GM10248 (cell line): ENCODE results near the gene RALGPS2.

ENCODE experiments used
- CTCF ChIA-PET: fragments of 300-600 bp; sonication (Branson Sonifier 250); formaldehyde crosslinking; extraction: SDS; loops from one replicate; lab custom pipeline; 2021; ENCODE audit warnings: antibody characterized with exemption; lab: Yijun Ruan, JAX
- POLR2A ChIA-PET: fragments of 350-650 bp; sonication (Branson Sonifier 250); formaldehyde crosslinking; extraction: SDS; loops from one replicate; lab custom pipeline; 2020; ENCODE audit warnings: antibody characterized with exemption; lab: Yijun Ruan, JAX
- DNase-seq: peaks from one replicate; pipeline ENCODE4 v3.0.0; 2012; ENCODE audit errors: extremely low spot score
- TF ChIP-seq, protein P1 (sequence below): IDR thresholded peaks from 2 replicates; pipeline ENCODE4 v1.5.1; 2012; ENCODE audit warnings: mild to moderate bottlenecking, low read depth; ENCODE audit errors: extremely low read depth, missing control alignments, control extremely low read depth

RALGPS2 gene

GRCh38 chr1:178939338-178940067 is 214.5 kb downstream of the RALGPS2 start:
- ChIA-PET CTCF (interaction anchor here (0.8 to 2.1 kb wide), 2 partner anchors 14 to 15 kb away, joined by 3 to 7 read pairs; no protein-coding TSS in a partner anchor), POLR2A (no interaction called here)
- TF ChIP-seq, protein P1, sequence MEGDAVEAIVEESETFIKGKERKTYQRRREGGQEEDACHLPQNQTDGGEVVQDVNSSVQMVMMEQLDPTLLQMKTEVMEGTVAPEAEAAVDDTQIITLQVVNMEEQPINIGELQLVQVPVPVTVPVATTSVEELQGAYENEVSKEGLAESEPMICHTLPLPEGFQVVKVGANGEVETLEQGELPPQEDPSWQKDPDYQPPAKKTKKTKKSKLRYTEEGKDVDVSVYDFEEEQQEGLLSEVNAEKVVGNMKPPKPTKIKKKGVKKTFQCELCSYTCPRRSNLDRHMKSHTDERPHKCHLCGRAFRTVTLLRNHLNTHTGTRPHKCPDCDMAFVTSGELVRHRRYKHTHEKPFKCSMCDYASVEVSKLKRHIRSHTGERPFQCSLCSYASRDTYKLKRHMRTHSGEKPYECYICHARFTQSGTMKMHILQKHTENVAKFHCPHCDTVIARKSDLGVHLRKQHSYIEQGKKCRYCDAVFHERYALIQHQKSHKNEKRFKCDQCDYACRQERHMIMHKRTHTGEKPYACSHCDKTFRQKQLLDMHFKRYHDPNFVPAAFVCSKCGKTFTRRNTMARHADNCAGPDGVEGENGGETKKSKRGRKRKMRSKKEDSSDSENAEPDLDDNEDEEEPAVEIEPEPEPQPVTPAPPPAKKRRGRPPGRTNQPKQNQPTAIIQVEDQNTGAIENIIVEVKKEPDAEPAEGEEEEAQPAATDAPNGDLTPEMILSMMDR, result no peak
- no peak for DNase-seq

GRCh38 chr1:178940068-178940765 is 215.2 kb downstream of the RALGPS2 start:
- ChIA-PET CTCF (no interaction called here), POLR2A (no interaction called here)
- TF ChIP-seq, protein P1, result no peak
- no peak for DNase-seq

DNA sequence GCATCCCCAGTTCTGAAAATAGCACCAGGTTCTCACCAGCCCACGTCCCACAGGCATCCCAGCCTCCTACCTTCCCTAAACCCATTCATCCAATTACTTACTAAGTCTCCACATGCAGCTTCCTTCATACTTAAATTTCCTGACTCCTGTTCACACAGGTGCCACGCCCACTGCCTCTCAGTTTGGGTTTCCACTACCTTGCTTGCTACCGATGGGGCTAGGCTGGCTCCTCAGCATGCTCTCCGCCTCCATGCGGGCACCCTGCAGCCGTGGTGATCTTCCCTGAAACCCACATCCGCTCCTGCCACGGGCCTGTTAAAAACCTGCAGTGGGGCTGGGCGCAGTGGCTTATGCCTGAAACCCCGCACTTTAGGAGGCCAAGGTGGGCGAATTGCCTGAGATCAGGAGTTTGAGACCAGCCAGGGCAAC is 216.2 kb downstream of the RALGPS2 start:
- TF ChIP-seq, protein P1, result no peak
- no peak for DNase-seq
- CTCF ChIA-PET, result no interaction called here
- POLR2A ChIA-PET, result no interaction called here

GRCh38 chr1:178941849-178942248 is 216.8 kb downstream of the RALGPS2 start:
- TF ChIP-seq, protein P1, result no peak
- DNase-seq, result no peak
- ChIA-PET CTCF (no interaction called here), POLR2A (no interaction called here)

DNA sequence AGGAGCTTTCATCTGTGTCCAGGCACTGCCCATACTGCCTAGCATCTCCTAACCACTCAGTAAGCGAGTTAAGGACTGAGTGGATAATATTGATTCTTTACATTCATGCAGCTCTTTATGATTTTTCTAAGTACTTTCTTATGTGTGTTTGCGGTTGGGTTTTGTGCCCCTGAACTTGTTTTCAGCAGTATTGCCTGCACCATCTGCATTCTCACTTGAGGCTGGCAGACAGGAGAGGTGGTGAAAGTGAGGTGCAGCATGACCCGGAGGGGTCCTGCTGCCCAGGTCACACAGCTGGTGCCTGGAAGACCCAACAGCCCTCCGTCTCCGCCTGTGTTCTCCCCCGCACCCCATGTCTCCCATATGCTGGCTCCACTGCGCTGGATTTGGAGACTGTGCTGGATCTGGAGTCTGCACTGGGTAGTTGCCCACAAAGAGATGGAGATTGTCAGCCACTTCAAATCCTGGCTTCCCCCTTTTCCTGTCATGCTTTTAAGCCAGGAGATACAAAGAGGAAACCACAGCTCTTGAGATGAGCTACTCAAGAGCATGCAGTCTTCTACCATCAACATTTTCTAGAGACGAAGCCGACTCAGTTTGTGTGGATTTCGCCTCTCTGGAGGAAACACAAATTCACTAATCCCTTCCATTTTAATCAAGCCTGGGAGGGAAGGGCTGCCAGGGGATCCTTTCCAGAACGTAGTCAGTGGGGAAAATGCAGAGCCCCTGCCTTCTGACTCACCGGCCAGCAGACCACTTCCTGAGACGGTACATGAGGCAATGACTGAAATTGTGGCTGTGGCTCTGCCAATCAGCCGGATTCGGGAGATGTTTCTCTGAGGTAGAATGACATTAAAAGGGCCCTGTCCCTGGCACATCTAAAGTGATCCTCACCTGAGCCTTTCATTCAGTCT is 217.5 kb downstream of the RALGPS2 start:
- TF ChIP-seq, protein P1, result no peak
- no peak for DNase-seq
- CTCF ChIA-PET, result no interaction called here
- POLR2A ChIA-PET, result no interaction called here

- CTCF ChIA-PET, result no interaction called here
- TF ChIP-seq, protein P1, result no peak
- no peak for DNase-seq
- POLR2A ChIA-PET, result no interaction called here
These were observed 219.7 kb downstream of the RALGPS2 start for GRCh38 chr1:178944729-178945128.
